Neural progenitor cell (in vitro differentiated cells): Measurements from ENCODE around the gene AP2A2. TPM values are rescaled to one million over a fixed set of nuclear protein-coding genes. Genes with fewer than 3 reads are reported as not detected.

Experiments used
- DNase-seq: peaks from one replicate; pipeline ENCODE4 v3.0.0-alpha.2; 2016; ENCODE audit warnings: low spot score
- H2AFZ ChIP-seq: fragments of 200-600 bp; sonication (generic); replicated peaks from 2 replicates; pipeline ENCODE4 v1.6.1; 2016; ENCODE audit warnings: antibody characterized with exemption
- H3F3A ChIP-seq: fragments of 200-600 bp; sonication (generic); 2 replicates; pipeline ENCODE4 v1.6.1; 2016; ENCODE audit warnings: antibody characterized with exemption, low read depth
- H3K27ac ChIP-seq: fragments of 200-600 bp; sonication (generic); 2 replicates; pipeline ENCODE4 v1.5.1; 2016; ENCODE audit warnings: mild to moderate bottlenecking
- H3K27me3 ChIP-seq: fragments of 200-600 bp; sonication (generic); 2 replicates; pipeline ENCODE4 v1.6.1; 2016; ENCODE audit warnings: mild to moderate bottlenecking, moderate library complexity
- H3K36me3 ChIP-seq: fragments of 200-600 bp; sonication (generic); 2 replicates; pipeline ENCODE4 v1.5.1; 2016
- H3K4me1 ChIP-seq: fragments of 200-600 bp; sonication (generic); 2 replicates; pipeline ENCODE4 v1.6.1; 2016; ENCODE audit warnings: mixed run types
- H3K4me2 ChIP-seq: fragments of 200-600 bp; sonication (generic); 2 replicates; pipeline ENCODE4 v1.6.1; 2016
- H3K4me3 ChIP-seq: fragments of 200-600 bp; sonication (generic); 2 replicates; pipeline ENCODE4 v1.5.1; 2016
- H3K79me2 ChIP-seq: fragments of 200-600 bp; sonication (generic); 2 replicates; pipeline ENCODE4 v1.6.1; 2016; ENCODE audit warnings: low read depth
- H3K9ac ChIP-seq: fragments of 200-600 bp; sonication (generic); 2 replicates; pipeline ENCODE4 v1.6.1; 2016
- H3K9me3 ChIP-seq: fragments of 200-600 bp; sonication (generic); 2 replicates; pipeline ENCODE4 v1.5.1; 2016; ENCODE audit warnings: low read depth
- H4K20me1 ChIP-seq: fragments of 200-600 bp; sonication (generic); 2 replicates; pipeline ENCODE4 v1.6.1; 2016; ENCODE audit warnings: low read depth
- H3K27ac Mint-ChIP-seq: 3 replicates; pipeline ENCODE4 v1.8.0; 2021; ENCODE audit warnings: mixed read lengths
- H3K27me3 Mint-ChIP-seq: 2 replicates; pipeline ENCODE4 v1.8.0; 2022; ENCODE audit warnings: low read depth, mild to moderate bottlenecking, inconsistent platforms, moderate library complexity, mixed read lengths; ENCODE audit not compliant: insufficient read depth
- H3K36me3 Mint-ChIP-seq: 3 replicates; pipeline ENCODE4 v1.8.0; 2021; ENCODE audit warnings: mixed read lengths
- H3K4me1 Mint-ChIP-seq: 3 replicates; pipeline ENCODE4 v1.8.0; 2021; ENCODE audit warnings: mixed read lengths
- H3K4me3 Mint-ChIP-seq: 3 replicates; pipeline ENCODE4 v1.8.0; 2021; ENCODE audit warnings: mild to moderate bottlenecking, moderate library complexity, mixed read lengths
- H3K9me3 Mint-ChIP-seq: 3 replicates; pipeline ENCODE4 v1.8.0; 2020; ENCODE audit warnings: mixed read lengths
- EZH2 ChIP-seq: fragments of 200-600 bp; sonication (generic); IDR thresholded peaks from 2 replicates; pipeline ENCODE4 v1.6.1; 2017; ENCODE audit warnings: antibody characterized with exemption, mild to moderate bottlenecking, moderate library complexity
- EZH2phosphoT487 ChIP-seq: fragments of 200-600 bp; sonication (generic); IDR thresholded peaks from 2 replicates; pipeline ENCODE4 v1.6.1; 2017; ENCODE audit warnings: antibody characterized with exemption
- total RNA-seq: library from RNA; depleted of rRNA; stranded (reverse); fragments of >200 nt; gene quantifications from 2 replicates; pipeline ENCODE4 v1.2.3, GENCODE V29; 2015; ENCODE audit warnings: low replicate concordance
- TF ChIP-seq, protein P1 (sequence below): fragments of 200-600 bp; sonication (generic); IDR thresholded peaks from 2 replicates; pipeline ENCODE4 v1.5.1; 2017; ENCODE audit warnings: antibody characterized with exemption, mild to moderate bottlenecking

The AP2A2 gene
- total RNA-seq, 1 donor from 2014 or later, result 67.5 TPM

DNA sequence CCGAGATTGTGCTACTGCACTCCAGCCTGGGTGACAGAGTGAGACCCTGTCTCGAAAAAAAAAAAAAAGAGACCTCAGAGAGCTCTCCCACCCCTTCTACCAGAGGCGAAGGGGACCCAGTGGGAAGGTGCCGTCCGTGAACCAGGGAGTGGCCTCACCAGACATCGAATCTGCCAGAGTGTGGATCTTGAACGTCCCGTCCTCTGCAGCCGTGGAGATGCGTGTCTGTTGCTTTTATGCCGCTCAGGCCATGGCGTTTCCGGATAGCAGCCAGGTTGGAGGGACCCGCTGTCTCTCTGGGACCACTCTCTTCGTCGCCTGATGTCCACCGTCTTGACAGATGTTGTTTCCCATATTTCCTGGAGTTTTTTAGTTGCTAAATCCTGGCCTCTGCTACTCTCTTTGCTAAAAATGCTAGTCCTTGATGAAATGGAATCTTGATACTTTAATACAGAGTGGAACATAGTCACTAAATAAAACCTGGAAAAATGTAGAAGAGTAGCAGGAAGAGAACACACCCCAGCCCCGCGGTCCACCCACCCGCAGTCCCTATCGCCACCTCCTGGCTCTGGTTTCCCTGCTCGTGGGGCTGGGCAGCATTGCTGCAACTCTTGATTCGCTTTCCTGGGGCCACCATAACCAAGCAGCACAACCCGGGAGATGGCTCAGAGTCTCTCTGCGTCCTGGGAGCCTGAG lies 122.9 kb downstream of the AP2A2 start:
- Mint-ChIP-seq H3K4me3 (no peak overlapping the region), H3K9me3 (no peaks in the 10 kb centered on the region), H3K4me1 (no peaks in the 10 kb centered on the region), H3K27me3 (peaks cover 2% of the 10 kb centered on the region), H3K36me3 (no peaks in the 10 kb centered on the region), H3K27ac (no peak overlapping the region)
- no peak overlapping the region for H3K4me3 ChIP-seq
- H2AFZ ChIP-seq, result no peak overlapping the region
- H3K9ac ChIP-seq, result no peak overlapping the region
- H3K4me1 ChIP-seq, result no peaks in the 10 kb centered on the region
- H3K27ac ChIP-seq, result no peak overlapping the region
- TF ChIP-seq EZH2 (no peak), EZH2phosphoT487 (no peak)
- TF ChIP-seq, protein P1, sequence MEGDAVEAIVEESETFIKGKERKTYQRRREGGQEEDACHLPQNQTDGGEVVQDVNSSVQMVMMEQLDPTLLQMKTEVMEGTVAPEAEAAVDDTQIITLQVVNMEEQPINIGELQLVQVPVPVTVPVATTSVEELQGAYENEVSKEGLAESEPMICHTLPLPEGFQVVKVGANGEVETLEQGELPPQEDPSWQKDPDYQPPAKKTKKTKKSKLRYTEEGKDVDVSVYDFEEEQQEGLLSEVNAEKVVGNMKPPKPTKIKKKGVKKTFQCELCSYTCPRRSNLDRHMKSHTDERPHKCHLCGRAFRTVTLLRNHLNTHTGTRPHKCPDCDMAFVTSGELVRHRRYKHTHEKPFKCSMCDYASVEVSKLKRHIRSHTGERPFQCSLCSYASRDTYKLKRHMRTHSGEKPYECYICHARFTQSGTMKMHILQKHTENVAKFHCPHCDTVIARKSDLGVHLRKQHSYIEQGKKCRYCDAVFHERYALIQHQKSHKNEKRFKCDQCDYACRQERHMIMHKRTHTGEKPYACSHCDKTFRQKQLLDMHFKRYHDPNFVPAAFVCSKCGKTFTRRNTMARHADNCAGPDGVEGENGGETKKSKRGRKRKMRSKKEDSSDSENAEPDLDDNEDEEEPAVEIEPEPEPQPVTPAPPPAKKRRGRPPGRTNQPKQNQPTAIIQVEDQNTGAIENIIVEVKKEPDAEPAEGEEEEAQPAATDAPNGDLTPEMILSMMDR, result no peak
- no peak overlapping the region for H3K4me2 ChIP-seq
- no peaks in the 10 kb centered on the region for H3K27me3 ChIP-seq
- H3K9me3 ChIP-seq, result no peaks in the 10 kb centered on the region
- no peak for DNase-seq
- no peaks in the 10 kb centered on the region for H4K20me1 ChIP-seq
- H3K79me2 ChIP-seq, result no peaks in the 10 kb centered on the region
- H3F3A ChIP-seq, result no peaks in the 10 kb centered on the region
- no peaks in the 10 kb centered on the region for H3K36me3 ChIP-seq

DNA sequence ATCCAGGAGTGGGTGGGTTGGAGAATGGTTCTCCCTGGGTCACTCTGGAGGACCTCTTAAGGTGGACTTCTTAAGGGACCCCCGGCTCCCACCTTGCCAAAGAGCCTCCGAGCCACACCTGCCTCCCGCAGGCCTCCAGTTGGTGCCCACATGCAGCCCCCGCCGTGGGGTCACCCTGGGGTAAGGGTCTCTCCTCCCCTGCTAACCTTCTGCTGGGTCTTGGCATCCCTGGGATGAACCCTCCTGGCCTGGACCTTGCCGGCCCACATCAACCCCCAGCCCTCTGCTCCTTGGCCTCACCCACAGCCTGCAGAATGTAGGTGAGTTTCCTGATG lies 123.4 kb downstream of the AP2A2 start:
- peaks cover 2% of the 10 kb centered on the region for H3K27me3 Mint-ChIP-seq
- no peaks in the 10 kb centered on the region for H3F3A ChIP-seq
- no peak overlapping the region for H3K4me2 ChIP-seq
- H3K4me1 ChIP-seq, result peaks cover under 1% of the 10 kb centered on the region
- no peaks in the 10 kb centered on the region for H3K79me2 ChIP-seq
- H3K36me3 ChIP-seq, result no peaks in the 10 kb centered on the region
- H3K4me3 ChIP-seq, result no peak overlapping the region
- H3K4me1 Mint-ChIP-seq, result no peaks in the 10 kb centered on the region
- H3K9me3 ChIP-seq, result no peaks in the 10 kb centered on the region
- no peaks in the 10 kb centered on the region for H3K27me3 ChIP-seq
- no peaks in the 10 kb centered on the region for H3K9me3 Mint-ChIP-seq
- TF ChIP-seq EZH2phosphoT487, result no peak
- TF ChIP-seq, protein P1, result no peak
- no peak for TF ChIP-seq EZH2
- H3K27ac Mint-ChIP-seq, result no peak overlapping the region
- H3K9ac ChIP-seq, result no peak overlapping the region
- no peaks in the 10 kb centered on the region for H4K20me1 ChIP-seq
- DNase-seq, result no peak
- H2AFZ ChIP-seq, result no peak overlapping the region
- no peaks in the 10 kb centered on the region for H3K36me3 Mint-ChIP-seq
- no peak overlapping the region for H3K27ac ChIP-seq
- no peak overlapping the region for H3K4me3 Mint-ChIP-seq

DNA sequence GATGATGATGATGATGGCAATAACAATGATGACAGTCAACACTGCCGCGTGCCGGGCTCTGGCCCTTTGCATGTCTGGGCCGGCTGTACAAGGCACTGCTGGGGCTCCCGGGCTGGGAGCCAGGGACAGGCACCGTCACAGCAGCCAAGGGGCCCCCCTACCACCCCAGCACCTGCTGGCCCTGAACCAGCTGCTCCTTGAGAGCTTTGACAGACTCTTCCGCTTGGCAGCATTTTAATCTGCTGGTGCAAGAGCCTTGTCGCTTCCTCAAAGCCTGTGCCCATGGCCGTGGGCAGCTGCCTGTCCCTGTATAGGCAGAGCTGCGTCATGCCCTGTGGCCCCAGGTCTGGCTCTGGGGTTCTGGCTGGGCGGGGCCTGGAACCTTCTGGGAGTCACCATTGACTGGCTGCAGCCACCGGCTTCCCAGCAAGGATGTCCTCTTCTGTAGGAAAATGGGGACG lies 123.8 kb downstream of the AP2A2 start:
- Histone ChIP-seq H3K4me2 (no peak overlapping the region), H4K20me1 (no peaks in the 10 kb centered on the region), H3K4me1 (peaks cover 5% of the 10 kb centered on the region), H3K9me3 (no peaks in the 10 kb centered on the region), H3K36me3 (no peaks in the 10 kb centered on the region), H3K4me3 (no peak overlapping the region), H3K79me2 (no peaks in the 10 kb centered on the region), H2AFZ (no peak overlapping the region), H3F3A (no peaks in the 10 kb centered on the region), H3K27me3 (no peaks in the 10 kb centered on the region), H3K9ac (no peak overlapping the region), H3K27ac (no peak overlapping the region)
- Mint-ChIP-seq H3K36me3 (no peaks in the 10 kb centered on the region), H3K4me3 (no peak overlapping the region), H3K9me3 (no peaks in the 10 kb centered on the region), H3K27ac (no peak overlapping the region), H3K27me3 (peaks cover 2% of the 10 kb centered on the region), H3K4me1 (no peaks in the 10 kb centered on the region)
- no peak for DNase-seq
- TF ChIP-seq EZH2 (no peak), EZH2phosphoT487 (no peak)
- TF ChIP-seq, protein P1, result no peak
